HCT116 (cell line): ENCODE results near the gene VAV2. TPM values are rescaled to one million over a fixed set of nuclear protein-coding genes. Genes with fewer than 3 reads are reported as not detected.

Experiments
- ATAC-seq: fragments of 200-7000 bp; cut with Tn5 transposase; 2 replicates; pipeline ENCODE4 v1.9.1; 2020; ENCODE audit warnings: mild to moderate bottlenecking, moderate library complexity
- BruUV-seq: library from RNA; stranded (reverse); fragments of 400-500 nt; replicated peaks from 2 replicates; lab custom pipeline; 2021; lab: Mats Ljungman, UMichigan
- CTCF ChIA-PET: fragments of 300-600 bp; sonication (Branson Sonifier 250); formaldehyde crosslinking; loops from one replicate; lab custom pipeline; 2021; ENCODE audit warnings: antibody characterized with exemption; lab: Charles Lee
- POLR2A ChIA-PET: fragments of 300-600, 350-600 bp; sonication (Branson Sonifier 250); formaldehyde crosslinking; loops from one replicate; lab custom pipeline; 2021; ENCODE audit warnings: antibody characterized with exemption; lab: Charles Lee
- RAD21 ChIA-PET, 2 experiments: fragments of 300-600 bp; sonication (Branson Sonifier 250); formaldehyde crosslinking; loops; one replicate each; lab custom pipeline; 2023; ENCODE audit warnings: low total read pairs in 2 of 2; ENCODE audit not compliant: uncharacterized antibody in 2 of 2, unreplicated experiment in 2 of 2, low non-redundant PET in 1 of 2; lab: Charles Lee
- DNase-seq: peaks from one replicate; pipeline ENCODE4 v3.0.0-alpha.2; 2010; ENCODE audit warnings: low read depth, low spot score
- H2AFZ ChIP-seq: fragments of 200-600 bp; shearing (Covaris generic), sonication (generic); 2 replicates; pipeline ENCODE4 v1.6.1; 2017; ENCODE audit warnings: low read depth, mixed run types, mixed read lengths, antibody characterized with exemption, low read length; ENCODE audit not compliant: poor library complexity, severe bottlenecking
- H3K27ac ChIP-seq: 2 replicates; pipeline ENCODE4 v1.5.1; 2012; ENCODE audit warnings: low read depth, low read length
- H3K27me3 ChIP-seq: fragments of 200-600 bp; sonication (generic); 2 replicates; pipeline ENCODE4 v1.6.1; 2016; ENCODE audit warnings: mixed run types, low read length, mixed read lengths; ENCODE audit not compliant: insufficient read depth
- H3K36me3 ChIP-seq, 2 experiments: fragments of 200-500 bp in 1 of 2; fragments of 200-600 bp in 1 of 2; sonication (Bioruptor generic) in 1 of 2; sonication (generic) in 1 of 2; 2 replicates each; pipeline versions ENCODE4 v1.5.1 to v1.6.1; 2014 to 2016; ENCODE audit warnings: low read length in 2 of 2, inconsistent platforms in 1 of 2, mixed read lengths in 1 of 2, mixed run types in 1 of 2; ENCODE audit not compliant: insufficient read depth in 2 of 2, control insufficient read depth in 1 of 2
- H3K4me1 ChIP-seq, 2 experiments: fragments of 200-600 bp in 1 of 2; sonication (generic) in 1 of 2; 2 replicates each; pipeline versions ENCODE4 v1.5.1 to v1.6.1; 2012 to 2017; ENCODE audit warnings: low read length in 2 of 2, inconsistent platforms in 1 of 2, mild to moderate bottlenecking in 1 of 2, mixed read lengths in 1 of 2, mixed run types in 1 of 2, moderate library complexity in 1 of 2; ENCODE audit not compliant: insufficient read depth in 2 of 2, control insufficient read depth in 1 of 2
- H3K4me2 ChIP-seq: fragments of 200-600 bp; sonication (generic); 2 replicates; pipeline ENCODE4 v1.6.1; 2017; ENCODE audit warnings: mixed run types, low read length, mixed read lengths
- H3K4me3 ChIP-seq, 2 experiments: fragments of 200-600 bp in 1 of 2; sonication (generic) in 1 of 2; replicated peaks in 1 of 2; 2 replicates each; pipeline ENCODE4 v1.5.1; 2011 to 2016; ENCODE audit warnings: low read length in 2 of 2, control low read depth in 1 of 2, low read depth in 1 of 2, mild to moderate bottlenecking in 1 of 2, mixed read lengths in 1 of 2, mixed run types in 1 of 2
- H3K79me2 ChIP-seq: fragments of 200-600 bp; sonication (generic); 2 replicates; pipeline ENCODE4 v1.6.1; 2017; ENCODE audit warnings: mild to moderate bottlenecking, mixed run types, low read length, moderate library complexity, mixed read lengths; ENCODE audit not compliant: insufficient read depth
- H3K9ac ChIP-seq: fragments of 200-600 bp; sonication (generic); 2 replicates; pipeline ENCODE4 v1.6.1; 2016; ENCODE audit warnings: low read length, mixed read lengths
- H3K9me2 ChIP-seq: fragments of 200-600 bp; sonication (generic), shearing (Covaris generic); 2 replicates; pipeline ENCODE4 v1.6.1; 2017; ENCODE audit warnings: mixed run types, mild to moderate bottlenecking, moderate library complexity; ENCODE audit not compliant: insufficient read depth
- H3K9me3 ChIP-seq, 2 experiments: fragments of 200-500 bp in 1 of 2; fragments of 200-600 bp in 1 of 2; sonication (Bioruptor generic) in 1 of 2; sonication (generic) in 1 of 2; 2 replicates each; pipeline ENCODE4 v1.6.1; 2014 to 2017; ENCODE audit warnings: low read length in 2 of 2, mixed read lengths in 2 of 2, inconsistent platforms in 1 of 2, low read depth in 1 of 2, mild to moderate bottlenecking in 1 of 2, mixed run types in 1 of 2, moderate library complexity in 1 of 2; ENCODE audit not compliant: control insufficient read depth in 1 of 2, insufficient read depth in 1 of 2
- H4K20me1 ChIP-seq: fragments of 200-600 bp; sonication (generic), shearing (Covaris generic); 2 replicates; pipeline ENCODE4 v1.6.1; 2017; ENCODE audit warnings: mixed run types, mild to moderate bottlenecking, moderate library complexity; ENCODE audit not compliant: insufficient read depth
- CBX3 ChIP-seq: IDR thresholded peaks from 2 replicates; pipeline ENCODE4 v1.6.1; 2012; ENCODE audit warnings: low read depth
- CEBPB ChIP-seq: IDR thresholded peaks from 2 replicates; pipeline ENCODE4 v1.6.1; 2012; ENCODE audit warnings: low read depth
- CTCF ChIP-seq, 3 experiments: fragments of 200-600 bp in 1 of 3; sonication (generic) in 1 of 3; IDR thresholded peaks in 2 of 3; conservative IDR thresholded peaks in 1 of 3; 2 replicates each; pipeline ENCODE4 v1.5.1; 2012 to 2017; ENCODE audit warnings: low read depth in 2 of 3, low read length in 2 of 3, antibody characterized with exemption in 1 of 3, borderline replicate concordance in 1 of 3, control low read depth in 1 of 3, mild to moderate bottlenecking in 1 of 3, mixed read lengths in 1 of 3, mixed run types in 1 of 3, moderate library complexity in 1 of 3; ENCODE audit not compliant: insufficient read depth in 1 of 3
- EGR1 ChIP-seq: IDR thresholded peaks from 2 replicates; pipeline ENCODE4 v1.6.1; 2012; ENCODE audit warnings: low read depth
- EZH2 ChIP-seq: fragments of 200-600 bp; sonication (generic); IDR thresholded peaks from 2 replicates; pipeline ENCODE4 v1.6.1; 2017; ENCODE audit warnings: antibody characterized with exemption, mixed run types
- EZH2phosphoT487 ChIP-seq: fragments of 200-600 bp; IDR thresholded peaks from 2 replicates; pipeline ENCODE4 v1.6.1; 2018; ENCODE audit warnings: antibody characterized with exemption, borderline replicate concordance
- FOSL1 ChIP-seq: IDR thresholded peaks from 2 replicates; pipeline ENCODE4 v1.6.1; 2012; ENCODE audit warnings: low read depth
- POLR2A ChIP-seq: IDR thresholded peaks from 2 replicates; pipeline ENCODE4 v1.7.0; 2011; ENCODE audit warnings: borderline replicate concordance; ENCODE audit not compliant: insufficient read depth, insufficient read length; ENCODE audit errors: extremely low read depth
- POLR2AphosphoS5 ChIP-seq: IDR thresholded peaks from 2 replicates; pipeline ENCODE4 v1.6.1; 2011; ENCODE audit warnings: mild to moderate bottlenecking, low read depth, low read length, moderate library complexity
- RAD21 ChIP-seq: IDR thresholded peaks from 2 replicates; pipeline ENCODE4 v1.6.1; 2012; ENCODE audit warnings: low read depth, mild to moderate bottlenecking
- SIN3A ChIP-seq: IDR thresholded peaks from 2 replicates; pipeline ENCODE4 v1.6.1; 2012; ENCODE audit warnings: low read depth
- SP1 ChIP-seq: IDR thresholded peaks from 2 replicates; pipeline ENCODE4 v1.6.1; 2012; ENCODE audit warnings: low read depth
- SRF ChIP-seq: IDR thresholded peaks from 2 replicates; pipeline ENCODE4 v1.6.1; 2012; ENCODE audit warnings: low read depth
- TCF7L2 ChIP-seq: IDR thresholded peaks from 2 replicates; pipeline ENCODE4 v1.7.0; 2011; ENCODE audit warnings: borderline replicate concordance, inconsistent platforms; ENCODE audit not compliant: insufficient read depth, insufficient read length; ENCODE audit errors: extremely low read depth
- YY1 ChIP-seq: IDR thresholded peaks from 2 replicates; pipeline ENCODE4 v1.6.1; 2011; ENCODE audit warnings: low read length, low read depth, moderate library complexity, mild to moderate bottlenecking; ENCODE audit not compliant: insufficient replicate concordance; ENCODE audit errors: extremely low read depth
- ZFX ChIP-seq: fragments of 450-650 bp; IDR thresholded peaks from 2 replicates; pipeline ENCODE4 v1.6.1; 2017
- ZNF274 ChIP-seq: fragments of 200-500 bp; sonication (Bioruptor generic); IDR thresholded peaks from 2 replicates; pipeline ENCODE4 v1.6.1; 2014; ENCODE audit warnings: mild to moderate bottlenecking, low read depth, low read length, inconsistent platforms
- intact Hi-C: fragments of 100-400 bp; cut with micrococcal nuclease; formaldehyde crosslinking; loops from 2 replicates; pipeline ENCODE4 v1.10.0; 2022
- total RNA-seq: library from RNA; stranded (reverse); gene quantifications from one replicate; pipeline ENCODE4 v1.2.1, GENCODE V29; 2021; ENCODE audit not compliant: unreplicated experiment
- TF ChIP-seq, protein P1 (sequence below): IDR thresholded peaks from 2 replicates; pipeline ENCODE4 v1.6.1; 2012; ENCODE audit warnings: low read depth
- TF ChIP-seq, protein P2 (sequence below): IDR thresholded peaks from 2 replicates; pipeline ENCODE4 v1.6.1; 2011; ENCODE audit warnings: mild to moderate bottlenecking, low read length, moderate library complexity; ENCODE audit not compliant: insufficient replicate concordance; ENCODE audit errors: extremely low read depth
- TF ChIP-seq, protein P3 (sequence below): IDR thresholded peaks from 2 replicates; pipeline ENCODE4 v1.6.1; 2012

The VAV2 gene
- total RNA-seq, 1 experiment from 2014 or later: 33.2 TPM

GRCh38 chr9:133895335-133895734 lies 96.8 kb downstream of the VAV2 start:
- no peak for TF ChIP-seq RAD21
- TF ChIP-seq SRF: no peak
- TF ChIP-seq CTCF (IDR thresholded peaks at IDR 0.05 in 2 of 3, conservative IDR thresholded peaks at IDR 0.05 in 1 of 3; ENCODE audit: borderline replicate concordance in 1 of 3, insufficient read depth in 1 of 3, low read depth in 2 of 3, low read length in 2 of 3): no peak
- TF ChIP-seq FOSL1: no peak
- no peak for TF ChIP-seq EZH2phosphoT487
- TF ChIP-seq YY1: no peak
- TF ChIP-seq POLR2AphosphoS5: no peak
- TF ChIP-seq SP1: no peak
- TF ChIP-seq SIN3A: no peak
- no peak for TF ChIP-seq CEBPB
- TF ChIP-seq TCF7L2: no peak
- no peak for TF ChIP-seq EGR1
- TF ChIP-seq ZNF274: no peak
- no peak for TF ChIP-seq CBX3
- TF ChIP-seq ZFX: no peak
- TF ChIP-seq, protein P1, sequence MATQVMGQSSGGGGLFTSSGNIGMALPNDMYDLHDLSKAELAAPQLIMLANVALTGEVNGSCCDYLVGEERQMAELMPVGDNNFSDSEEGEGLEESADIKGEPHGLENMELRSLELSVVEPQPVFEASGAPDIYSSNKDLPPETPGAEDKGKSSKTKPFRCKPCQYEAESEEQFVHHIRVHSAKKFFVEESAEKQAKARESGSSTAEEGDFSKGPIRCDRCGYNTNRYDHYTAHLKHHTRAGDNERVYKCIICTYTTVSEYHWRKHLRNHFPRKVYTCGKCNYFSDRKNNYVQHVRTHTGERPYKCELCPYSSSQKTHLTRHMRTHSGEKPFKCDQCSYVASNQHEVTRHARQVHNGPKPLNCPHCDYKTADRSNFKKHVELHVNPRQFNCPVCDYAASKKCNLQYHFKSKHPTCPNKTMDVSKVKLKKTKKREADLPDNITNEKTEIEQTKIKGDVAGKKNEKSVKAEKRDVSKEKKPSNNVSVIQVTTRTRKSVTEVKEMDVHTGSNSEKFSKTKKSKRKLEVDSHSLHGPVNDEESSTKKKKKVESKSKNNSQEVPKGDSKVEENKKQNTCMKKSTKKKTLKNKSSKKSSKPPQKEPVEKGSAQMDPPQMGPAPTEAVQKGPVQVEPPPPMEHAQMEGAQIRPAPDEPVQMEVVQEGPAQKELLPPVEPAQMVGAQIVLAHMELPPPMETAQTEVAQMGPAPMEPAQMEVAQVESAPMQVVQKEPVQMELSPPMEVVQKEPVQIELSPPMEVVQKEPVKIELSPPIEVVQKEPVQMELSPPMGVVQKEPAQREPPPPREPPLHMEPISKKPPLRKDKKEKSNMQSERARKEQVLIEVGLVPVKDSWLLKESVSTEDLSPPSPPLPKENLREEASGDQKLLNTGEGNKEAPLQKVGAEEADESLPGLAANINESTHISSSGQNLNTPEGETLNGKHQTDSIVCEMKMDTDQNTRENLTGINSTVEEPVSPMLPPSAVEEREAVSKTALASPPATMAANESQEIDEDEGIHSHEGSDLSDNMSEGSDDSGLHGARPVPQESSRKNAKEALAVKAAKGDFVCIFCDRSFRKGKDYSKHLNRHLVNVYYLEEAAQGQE: no peak
- TF ChIP-seq, protein P2, sequence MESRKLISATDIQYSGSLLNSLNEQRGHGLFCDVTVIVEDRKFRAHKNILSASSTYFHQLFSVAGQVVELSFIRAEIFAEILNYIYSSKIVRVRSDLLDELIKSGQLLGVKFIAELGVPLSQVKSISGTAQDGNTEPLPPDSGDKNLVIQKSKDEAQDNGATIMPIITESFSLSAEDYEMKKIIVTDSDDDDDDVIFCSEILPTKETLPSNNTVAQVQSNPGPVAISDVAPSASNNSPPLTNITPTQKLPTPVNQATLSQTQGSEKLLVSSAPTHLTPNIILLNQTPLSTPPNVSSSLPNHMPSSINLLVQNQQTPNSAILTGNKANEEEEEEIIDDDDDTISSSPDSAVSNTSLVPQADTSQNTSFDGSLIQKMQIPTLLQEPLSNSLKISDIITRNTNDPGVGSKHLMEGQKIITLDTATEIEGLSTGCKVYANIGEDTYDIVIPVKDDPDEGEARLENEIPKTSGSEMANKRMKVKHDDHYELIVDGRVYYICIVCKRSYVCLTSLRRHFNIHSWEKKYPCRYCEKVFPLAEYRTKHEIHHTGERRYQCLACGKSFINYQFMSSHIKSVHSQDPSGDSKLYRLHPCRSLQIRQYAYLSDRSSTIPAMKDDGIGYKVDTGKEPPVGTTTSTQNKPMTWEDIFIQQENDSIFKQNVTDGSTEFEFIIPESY: no peak
- TF ChIP-seq POLR2A: no peak
- no peak for TF ChIP-seq EZH2
- TF ChIP-seq, protein P3, sequence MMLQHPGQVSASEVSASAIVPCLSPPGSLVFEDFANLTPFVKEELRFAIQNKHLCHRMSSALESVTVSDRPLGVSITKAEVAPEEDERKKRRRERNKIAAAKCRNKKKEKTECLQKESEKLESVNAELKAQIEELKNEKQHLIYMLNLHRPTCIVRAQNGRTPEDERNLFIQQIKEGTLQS: no peak
- Histone ChIP-seq H3K9me3 (no peaks in the 10 kb centered on the region), H2AFZ (no peak overlapping the region), H3K36me3 (no peaks in the 10 kb centered on the region), H3K27ac (no peak overlapping the region), H3K9ac (no peak overlapping the region), H3K4me2 (no peak overlapping the region), H3K9me2 (no peaks in the 10 kb centered on the region), H3K27me3 (no peaks in the 10 kb centered on the region), H3K4me3 (no peak overlapping the region), H4K20me1 (no peaks in the 10 kb centered on the region), H3K79me2 (peaks cover under 1% of the 10 kb centered on the region; the same call in 1 of the 2 replicates), H3K4me1 (peaks cover 4 to 5% of the 10 kb centered on the region in 2 experiments; a peak in 2 of 4 replicates)
- ATAC-seq (no peak), DNase-seq (no peak)
- RAD21 ChIA-PET: no interaction called here
- CTCF ChIA-PET: no interaction called here
- intact Hi-C loops: no loop called here
- POLR2A ChIA-PET: no interaction called here
- no TSS peak for BruUV-seq
